Activated B cell treated with CpG ODN at 0.5 μM for 24 hours (primary cell): ENCODE data around the gene NIPBL. TPM values are rescaled to one million over a fixed set of nuclear protein-coding genes. Genes with fewer than 3 reads are reported as not detected.

ENCODE experiments used
- ATAC-seq: fragments of 200-7000 bp; cut with Tn5 transposase; one replicate; pipeline ENCODE4 v1.10.0; 2021; ENCODE audit warnings: low read depth, mild to moderate bottlenecking, moderate library complexity
- CTCF ChIA-PET: fragments of 350-600 bp; sonication (Branson Sonifier 250); formaldehyde crosslinking; loops from one replicate; lab custom pipeline; 2021; ENCODE audit warnings: antibody characterized with exemption; lab: Charles Lee
- POLR2A ChIA-PET: fragments of 350-600 bp; sonication (Branson Sonifier 250); formaldehyde crosslinking; loops from one replicate; lab custom pipeline; 2021; ENCODE audit warnings: antibody characterized with exemption; lab: Charles Lee
- DNase-seq: peaks from one replicate; pipeline ENCODE4 v3.0.0; 2022
- H3K27ac Mint-ChIP-seq: one replicate; pipeline ENCODE4 v1.8.0; 2020; ENCODE audit warnings: mixed read lengths
- H3K27me3 Mint-ChIP-seq: one replicate; pipeline ENCODE4 v1.8.0; 2021; ENCODE audit warnings: mixed read lengths
- H3K36me3 Mint-ChIP-seq: one replicate; pipeline ENCODE4 v1.8.0; 2021; ENCODE audit warnings: low read depth, mixed read lengths
- H3K4me1 Mint-ChIP-seq: one replicate; pipeline ENCODE4 v1.8.0; 2021; ENCODE audit warnings: mixed read lengths
- H3K4me3 Mint-ChIP-seq: one replicate; pipeline ENCODE4 v1.8.0; 2020; ENCODE audit warnings: mild to moderate bottlenecking, mixed read lengths
- H3K9me3 Mint-ChIP-seq: one replicate; pipeline ENCODE4 v1.8.0; 2020; ENCODE audit warnings: mixed read lengths
- intact Hi-C: fragments of 100-400 bp; cut with micrococcal nuclease; formaldehyde crosslinking; loops from one replicate; pipeline ENCODE4 v1.15.1; 2024
- total RNA-seq: library from RNA; stranded (reverse); gene quantifications from 2 replicates; pipeline ENCODE4 v1.2.3, GENCODE V29; 2022
- TF ChIP-seq, protein P1 (sequence below): fragments of 200-600 bp; IDR thresholded peaks from one replicate; pipeline ENCODE4 v1.8.0; 2022; ENCODE audit warnings: antibody characterized with exemption, mild to moderate bottlenecking

NIPBL gene
- total RNA-seq, 1 donor from 2014 or later, result 82.5 TPM

DNA sequence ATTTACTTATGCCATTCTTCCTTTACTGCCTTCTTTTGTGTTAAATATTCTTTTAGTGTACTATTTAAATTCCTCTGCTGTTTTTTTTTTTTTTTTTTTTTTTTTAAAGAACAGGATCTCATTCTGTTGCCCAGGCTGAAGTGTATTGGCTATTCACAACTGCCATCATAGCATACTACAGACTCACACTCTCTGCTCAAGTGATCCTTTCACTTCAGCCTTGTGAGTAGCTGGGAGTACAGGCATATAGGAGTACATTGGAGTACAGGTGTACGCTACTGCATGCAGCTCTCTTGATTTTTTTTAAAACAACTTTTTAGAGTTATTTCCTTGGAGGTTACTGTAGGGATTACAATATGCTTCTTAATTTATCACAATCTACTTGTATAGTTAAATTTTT is 56.1 kb downstream of the NIPBL start:
- Mint-ChIP-seq H3K36me3 (peaks cover 5% of the 10 kb centered on the region), H3K4me1 (peaks cover 75% of the 10 kb centered on the region), H3K9me3 (no peaks in the 10 kb centered on the region), H3K4me3 (no peak overlapping the region), H3K27me3 (no peaks in the 10 kb centered on the region), H3K27ac (no peak overlapping the region)
- no peak for DNase-seq
- ChIA-PET CTCF (no interaction called here), POLR2A (no interaction called here)
- TF ChIP-seq, protein P1, sequence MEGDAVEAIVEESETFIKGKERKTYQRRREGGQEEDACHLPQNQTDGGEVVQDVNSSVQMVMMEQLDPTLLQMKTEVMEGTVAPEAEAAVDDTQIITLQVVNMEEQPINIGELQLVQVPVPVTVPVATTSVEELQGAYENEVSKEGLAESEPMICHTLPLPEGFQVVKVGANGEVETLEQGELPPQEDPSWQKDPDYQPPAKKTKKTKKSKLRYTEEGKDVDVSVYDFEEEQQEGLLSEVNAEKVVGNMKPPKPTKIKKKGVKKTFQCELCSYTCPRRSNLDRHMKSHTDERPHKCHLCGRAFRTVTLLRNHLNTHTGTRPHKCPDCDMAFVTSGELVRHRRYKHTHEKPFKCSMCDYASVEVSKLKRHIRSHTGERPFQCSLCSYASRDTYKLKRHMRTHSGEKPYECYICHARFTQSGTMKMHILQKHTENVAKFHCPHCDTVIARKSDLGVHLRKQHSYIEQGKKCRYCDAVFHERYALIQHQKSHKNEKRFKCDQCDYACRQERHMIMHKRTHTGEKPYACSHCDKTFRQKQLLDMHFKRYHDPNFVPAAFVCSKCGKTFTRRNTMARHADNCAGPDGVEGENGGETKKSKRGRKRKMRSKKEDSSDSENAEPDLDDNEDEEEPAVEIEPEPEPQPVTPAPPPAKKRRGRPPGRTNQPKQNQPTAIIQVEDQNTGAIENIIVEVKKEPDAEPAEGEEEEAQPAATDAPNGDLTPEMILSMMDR, result no peak
- intact Hi-C loops, result no loop called here
- ATAC-seq, result no peak

DNA sequence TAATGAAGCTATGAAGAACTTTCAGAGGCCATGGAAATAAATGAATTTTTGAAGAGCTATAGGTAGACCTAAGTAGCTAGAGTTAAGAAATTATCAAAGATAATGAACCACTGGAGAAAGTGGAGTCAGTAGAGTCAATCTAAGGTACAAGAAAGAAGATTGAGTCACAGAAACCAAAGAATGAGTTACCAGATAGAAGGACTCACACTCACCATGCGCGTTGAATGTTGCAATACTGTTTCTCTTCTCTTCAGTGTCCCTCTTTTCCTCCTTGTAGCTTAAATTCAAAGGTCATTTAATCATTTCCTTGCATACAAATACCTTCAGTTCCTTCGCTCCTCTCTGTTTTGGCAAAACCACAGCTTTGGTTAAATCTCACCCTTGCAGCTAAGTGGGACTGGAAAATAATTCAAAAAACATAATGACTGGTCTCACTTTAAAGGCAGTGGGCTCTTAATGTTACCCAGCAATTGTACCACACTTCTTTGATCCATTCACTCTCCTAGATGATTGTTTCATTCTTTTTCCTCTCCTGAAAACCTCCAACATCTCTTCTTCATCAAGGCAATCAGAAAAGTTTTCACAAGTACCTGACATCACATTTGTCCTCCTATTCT is 58.3 kb downstream of the NIPBL start:
- Mint-ChIP-seq H3K27me3 (no peaks in the 10 kb centered on the region), H3K4me3 (no peak overlapping the region), H3K9me3 (no peaks in the 10 kb centered on the region), H3K27ac (no peak overlapping the region), H3K4me1 (peaks cover 62% of the 10 kb centered on the region), H3K36me3 (peaks cover 10% of the 10 kb centered on the region)
- POLR2A ChIA-PET, result no interaction called here
- no peak for ATAC-seq
- CTCF ChIA-PET, result interaction anchor here (1.3 kb wide), 1 partner anchor 13 kb away, joined by 3 read pairs; no protein-coding TSS in a partner anchor
- intact Hi-C loops, result loop anchor here (2.0 kb wide), 1 partner anchor 30 kb away; no protein-coding TSS in a partner anchor
- TF ChIP-seq, protein P1, result no peak
- DNase-seq, result no peak

DNA sequence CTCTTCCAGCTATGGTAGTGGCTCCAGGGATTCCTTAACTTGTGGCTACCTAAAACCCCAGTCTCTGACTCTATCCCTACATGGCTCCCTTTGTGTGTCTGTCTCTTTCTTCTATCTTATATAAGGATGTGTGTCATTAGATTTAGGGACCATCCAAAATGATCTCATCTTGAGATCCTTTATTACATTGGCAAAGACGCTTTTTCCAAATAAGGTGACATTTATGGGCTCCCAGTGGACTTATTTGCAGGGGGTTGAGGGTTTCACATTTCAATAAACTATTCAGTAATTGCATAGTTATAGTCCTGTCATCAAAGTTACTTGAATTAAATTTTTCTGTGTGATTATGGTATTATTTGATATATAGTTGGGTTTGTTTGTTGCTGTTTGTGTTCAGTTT is 59.2 kb downstream of the NIPBL start:
- no peak overlapping the region for H3K4me3 Mint-ChIP-seq
- H3K9me3 Mint-ChIP-seq, result no peaks in the 10 kb centered on the region
- intact Hi-C loops, result loop anchor here (2.0 kb wide), 1 partner anchor 31 kb away; no protein-coding TSS in a partner anchor
- no peak for ATAC-seq
- H3K4me1 Mint-ChIP-seq, result peaks cover 60% of the 10 kb centered on the region
- no peak for DNase-seq
- H3K27ac Mint-ChIP-seq, result no peak overlapping the region
- ChIA-PET CTCF (interaction anchor here (1.3 kb wide), 1 partner anchor 12 kb away, joined by 3 read pairs; no protein-coding TSS in a partner anchor), POLR2A (no interaction called here)
- no peaks in the 10 kb centered on the region for H3K27me3 Mint-ChIP-seq
- TF ChIP-seq, protein P1, result no peak
- peaks cover 10% of the 10 kb centered on the region for H3K36me3 Mint-ChIP-seq

DNA sequence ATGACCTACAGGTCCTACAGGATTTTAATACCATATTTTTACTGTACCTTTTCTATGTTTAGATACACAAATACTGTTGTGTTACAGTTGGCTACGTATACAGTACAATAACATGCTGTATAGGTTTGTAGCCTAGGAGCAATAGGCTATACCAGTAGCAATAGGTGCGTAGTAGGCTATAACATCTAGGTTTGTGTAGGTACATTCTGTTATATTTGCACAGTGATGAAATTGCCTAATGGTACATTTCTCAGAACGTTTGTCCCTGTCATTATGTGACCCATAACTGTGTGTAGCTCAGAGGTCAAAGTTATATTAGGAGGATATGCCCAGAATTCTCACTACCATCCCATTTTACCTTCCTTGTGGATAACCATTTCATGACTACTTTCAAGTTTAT is 59.7 kb downstream of the NIPBL start:
- DNase-seq, result no peak
- Mint-ChIP-seq H3K27ac (no peak overlapping the region), H3K27me3 (no peaks in the 10 kb centered on the region), H3K9me3 (no peaks in the 10 kb centered on the region), H3K4me1 (peaks cover 60% of the 10 kb centered on the region), H3K36me3 (peaks cover 10% of the 10 kb centered on the region), H3K4me3 (no peak overlapping the region)
- ATAC-seq, result no peak
- TF ChIP-seq, protein P1, result no peak
- ChIA-PET CTCF (no interaction called here), POLR2A (no interaction called here)
- intact Hi-C loops, result no loop called here

DNA sequence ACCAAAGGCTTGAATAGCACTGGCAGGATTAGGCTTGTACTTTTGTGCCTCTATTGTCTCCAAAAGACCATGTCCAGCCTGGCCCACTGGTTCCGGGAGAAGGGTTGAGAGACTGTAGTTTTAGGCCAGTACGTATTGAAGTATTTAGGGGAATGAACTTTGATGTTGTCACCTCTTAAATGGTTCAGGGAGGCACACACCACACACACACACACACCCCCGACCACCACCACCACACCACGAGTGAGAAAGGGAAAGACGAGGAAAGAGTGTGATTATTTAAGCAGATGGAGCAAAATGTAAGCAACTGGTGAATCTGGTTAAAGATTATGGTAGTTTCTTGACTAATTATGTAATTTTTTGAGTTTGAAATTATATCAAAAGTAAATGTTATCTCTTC is 61.6 kb downstream of the NIPBL start:
- Mint-ChIP-seq H3K27me3 (no peaks in the 10 kb centered on the region), H3K4me3 (no peak overlapping the region), H3K27ac (no peak overlapping the region), H3K4me1 (peaks cover 49% of the 10 kb centered on the region), H3K9me3 (no peaks in the 10 kb centered on the region), H3K36me3 (peaks cover 8% of the 10 kb centered on the region)
- DNase-seq, result no peak
- ATAC-seq, result no peak
- TF ChIP-seq, protein P1, result no peak
- CTCF ChIA-PET, result no interaction called here
- POLR2A ChIA-PET, result no interaction called here
- intact Hi-C loops, result no loop called here
